ENCODE data around the gene JAM2.
"Not testable (repeated sequence)": the region's sequence is repeated elsewhere in the genome, so short reads cannot be mapped to it uniquely, and the experiment has no call there.

JAM2 gene, protein sequence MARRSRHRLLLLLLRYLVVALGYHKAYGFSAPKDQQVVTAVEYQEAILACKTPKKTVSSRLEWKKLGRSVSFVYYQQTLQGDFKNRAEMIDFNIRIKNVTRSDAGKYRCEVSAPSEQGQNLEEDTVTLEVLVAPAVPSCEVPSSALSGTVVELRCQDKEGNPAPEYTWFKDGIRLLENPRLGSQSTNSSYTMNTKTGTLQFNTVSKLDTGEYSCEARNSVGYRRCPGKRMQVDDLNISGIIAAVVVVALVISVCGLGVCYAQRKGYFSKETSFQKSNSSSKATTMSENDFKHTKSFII

GRCh38 chr21:25638660-25639550, at the start of gene JAM2:
JAM2 (plus strand) TSS chr21:25639258; CDS start chr21:25639822, 564 bp downstream.
- peak; percentile 35 for DNase-seq (ENCODE audit: low read depth)

DNA sequence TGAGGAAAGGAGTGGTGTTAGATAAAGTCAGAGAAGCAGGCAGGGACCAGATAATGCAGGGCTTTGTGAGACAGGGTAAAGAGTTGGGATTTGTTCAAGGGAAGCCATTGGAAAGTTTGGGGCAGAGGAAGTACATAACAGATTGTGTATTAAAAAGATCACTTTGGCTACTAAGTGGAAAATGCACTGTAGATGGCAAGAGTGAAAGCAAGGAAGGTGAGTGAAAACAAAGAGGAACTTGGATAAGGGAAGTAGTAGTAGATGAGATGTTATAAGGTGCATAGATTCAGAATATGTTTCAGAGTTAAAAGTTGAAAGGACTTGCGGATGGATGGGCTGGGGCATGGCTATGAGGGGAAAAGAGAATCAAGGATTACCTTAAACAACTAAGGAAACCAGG, 49.2 kb upstream of the JAM2 start:
- DNase-seq (ENCODE audit: low read depth) = no peak

- DNase-seq (ENCODE audit: low read depth) = peak; percentile 79
Observed at GRCh38 chr21:25607151-25608043, 31.7 kb upstream of the JAM2 start, which contains the start of gene MRPL39. MRPL39 (minus strand) TSS chr21:25607481; CDS start chr21:25607475, 6 bp downstream.

GRCh38 chr21:25608044-25608737, 30.9 kb upstream of the JAM2 start:
- DNase-seq (ENCODE audit: low read depth) = peak; percentile 55

- DNase-seq (ENCODE audit: low read depth) = no peak
Observed at GRCh38 chr21:25614441-25614840, 24.6 kb upstream of the JAM2 start.

GRCh38 chr21:25615880-25616279, 23.2 kb upstream of the JAM2 start:
- DNase-seq (ENCODE audit: low read depth) = no peak

DNA sequence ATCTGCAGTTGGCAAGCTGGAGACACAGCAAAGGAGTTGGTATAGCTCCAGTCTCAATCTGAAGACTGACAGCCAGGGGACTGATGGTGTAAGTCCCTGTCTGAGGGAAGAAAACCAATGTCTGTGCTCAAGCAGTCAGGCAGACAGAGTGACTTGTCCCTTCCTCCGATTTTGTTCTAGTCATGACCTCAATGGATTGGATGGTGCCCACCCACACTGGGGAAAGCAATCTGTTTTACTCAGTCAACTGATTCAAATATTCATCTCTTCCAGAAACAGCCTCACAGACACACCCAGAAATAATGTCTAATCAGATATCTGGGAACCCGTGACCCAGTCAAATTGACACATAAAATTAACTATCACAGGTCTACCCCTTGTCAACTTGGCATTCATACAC, 19.9 kb upstream of the JAM2 start:
- DNase-seq (ENCODE audit: low read depth) = no peak

DNA sequence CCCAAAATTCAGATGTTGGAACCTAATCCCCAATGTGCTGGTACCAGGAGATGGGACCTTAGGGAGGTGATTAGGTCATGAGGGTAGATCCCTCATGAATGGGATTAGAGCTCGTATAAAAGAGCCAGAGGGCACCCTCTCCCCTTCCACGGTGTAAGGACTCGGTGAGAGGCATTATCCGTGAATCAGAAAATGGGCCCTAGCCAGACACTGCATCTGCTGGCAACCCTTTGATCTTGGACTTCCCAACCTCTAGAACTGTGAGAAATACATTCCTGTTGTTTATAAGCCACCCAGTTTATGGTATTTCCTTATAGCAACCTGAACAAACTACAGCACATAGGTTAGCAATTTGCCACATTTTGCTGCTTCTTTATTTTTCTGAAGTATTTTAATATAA, 14.5 kb upstream of the JAM2 start:
- no peak for DNase-seq (ENCODE audit: low read depth)

DNA sequence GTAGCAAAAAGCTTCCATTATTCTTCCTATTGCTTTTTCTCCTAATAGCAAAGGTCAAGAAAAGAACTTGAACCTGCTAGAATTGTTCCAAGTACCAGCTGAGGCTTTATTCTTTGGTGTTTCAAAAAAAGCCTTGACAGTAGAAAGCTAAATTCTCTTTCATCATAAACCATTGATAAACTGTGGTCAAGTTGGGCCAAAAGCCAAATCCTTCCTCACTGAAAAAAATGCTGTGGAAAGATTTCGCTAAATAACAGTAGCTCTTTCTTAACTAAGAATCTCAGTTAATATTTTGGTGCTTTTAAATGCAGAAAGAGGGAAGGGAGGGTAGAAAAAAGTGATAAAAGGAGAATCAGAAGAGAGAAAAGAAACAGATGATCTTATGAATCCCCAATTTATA, 14.0 kb upstream of the JAM2 start:
- DNase-seq (ENCODE audit: low read depth) = no peak

- not testable (repeated sequence) for DNase-seq (ENCODE audit: low read depth)
Observed at GRCh38 chr21:25625776-25626555, 13.1 kb upstream of the JAM2 start.

GRCh38 chr21:25626757-25627156, 12.3 kb upstream of the JAM2 start:
- DNase-seq (ENCODE audit: low read depth) = no peak

- DNase-seq (ENCODE audit: low read depth) = no peak
Observed at GRCh38 chr21:25632296-25632695, 6.8 kb upstream of the JAM2 start.

- no peak for DNase-seq (ENCODE audit: low read depth)
Observed at GRCh38 chr21:25635310-25635709, 3.7 kb upstream of the JAM2 start.

DNA sequence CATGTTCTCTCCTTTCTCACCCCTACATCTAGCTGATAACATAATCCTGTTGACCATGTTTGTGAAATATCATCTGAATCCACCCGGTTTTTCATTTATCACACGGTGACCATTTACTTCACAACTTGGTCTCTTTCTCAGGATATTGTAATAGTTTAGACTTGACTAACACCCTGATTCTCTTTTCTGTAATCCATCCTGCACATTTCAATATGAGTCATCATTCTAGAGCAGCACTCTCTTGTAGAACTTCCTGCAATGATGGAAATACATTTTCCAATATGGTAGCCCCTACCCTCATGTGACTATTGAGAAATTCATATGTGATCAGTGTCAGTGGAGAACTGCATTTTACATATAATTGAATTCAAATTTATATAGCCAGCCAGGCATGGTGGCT, 2.3 kb upstream of the JAM2 start:
- DNase-seq (ENCODE audit: low read depth) = no peak

DNA sequence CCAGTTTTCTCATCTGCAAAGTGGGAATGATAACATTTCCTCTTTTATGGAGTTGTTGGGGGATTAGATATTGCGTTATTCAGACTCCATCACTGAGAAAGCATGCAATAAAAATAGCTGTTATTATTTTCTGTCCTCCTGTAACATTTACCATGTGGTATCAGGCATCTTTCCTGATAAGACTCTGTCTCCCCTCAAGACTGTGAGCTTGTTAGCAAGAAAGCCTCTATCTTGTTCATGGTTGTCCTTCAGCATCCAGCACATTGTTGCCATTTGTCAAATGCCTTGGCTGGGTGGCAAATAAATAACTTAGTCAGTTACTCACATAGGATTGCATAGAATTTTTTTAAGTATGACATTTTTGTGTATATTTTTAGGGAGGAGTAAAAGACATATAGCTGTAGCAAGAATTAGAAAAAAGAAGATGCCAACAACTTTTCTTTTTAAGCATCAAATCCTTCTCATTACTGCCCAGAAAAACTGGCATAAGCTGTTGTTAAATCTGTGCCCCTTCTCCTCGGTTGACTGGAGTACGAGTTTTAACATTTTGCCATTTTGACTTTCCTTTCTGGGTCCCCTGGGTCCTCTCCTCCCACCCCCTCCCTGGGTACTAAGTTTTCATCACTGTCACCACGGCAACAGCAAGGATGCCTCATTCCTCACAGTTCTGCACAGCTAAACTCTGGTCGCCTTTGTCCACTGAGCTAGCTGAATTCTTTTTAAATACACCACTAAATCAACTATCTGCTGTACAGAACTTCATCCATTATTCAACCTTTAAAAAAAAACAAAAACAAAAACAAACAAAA, 1.0 kb upstream of the JAM2 start:
- DNase-seq (ENCODE audit: low read depth) = no peak

DNA sequence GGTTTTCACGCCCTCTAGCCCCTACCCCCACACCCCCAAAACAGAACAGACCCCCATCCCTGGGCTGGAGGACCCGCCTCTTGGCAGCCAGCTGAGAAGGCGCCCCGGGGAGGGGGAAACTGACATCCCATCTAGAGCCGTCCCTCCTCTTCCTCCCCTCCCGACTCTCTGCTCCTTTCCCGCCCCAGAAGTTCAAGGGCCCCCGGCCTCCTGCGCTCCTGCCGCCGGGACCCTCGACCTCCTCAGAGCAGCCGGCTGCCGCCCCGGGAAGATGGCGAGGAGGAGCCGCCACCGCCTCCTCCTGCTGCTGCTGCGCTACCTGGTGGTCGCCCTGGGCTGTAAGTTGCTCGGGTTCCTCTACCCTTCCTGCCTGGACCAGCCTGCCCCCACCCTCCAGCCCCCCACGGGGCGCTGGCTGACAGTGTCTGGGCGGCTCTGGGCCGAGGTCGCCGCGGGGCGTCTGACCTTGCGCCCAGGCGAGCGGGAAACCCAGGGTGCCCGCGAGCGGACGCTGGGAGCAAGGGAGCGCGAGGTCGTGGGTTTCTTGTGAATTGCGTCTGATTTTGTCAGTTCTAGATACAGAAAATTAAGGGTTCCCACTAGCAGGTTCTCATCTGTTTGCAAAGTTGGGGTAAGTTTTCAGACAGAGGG, 618 bp downstream of the JAM2 start:
- DNase-seq (ENCODE audit: low read depth) = peak; percentile 30

DNA sequence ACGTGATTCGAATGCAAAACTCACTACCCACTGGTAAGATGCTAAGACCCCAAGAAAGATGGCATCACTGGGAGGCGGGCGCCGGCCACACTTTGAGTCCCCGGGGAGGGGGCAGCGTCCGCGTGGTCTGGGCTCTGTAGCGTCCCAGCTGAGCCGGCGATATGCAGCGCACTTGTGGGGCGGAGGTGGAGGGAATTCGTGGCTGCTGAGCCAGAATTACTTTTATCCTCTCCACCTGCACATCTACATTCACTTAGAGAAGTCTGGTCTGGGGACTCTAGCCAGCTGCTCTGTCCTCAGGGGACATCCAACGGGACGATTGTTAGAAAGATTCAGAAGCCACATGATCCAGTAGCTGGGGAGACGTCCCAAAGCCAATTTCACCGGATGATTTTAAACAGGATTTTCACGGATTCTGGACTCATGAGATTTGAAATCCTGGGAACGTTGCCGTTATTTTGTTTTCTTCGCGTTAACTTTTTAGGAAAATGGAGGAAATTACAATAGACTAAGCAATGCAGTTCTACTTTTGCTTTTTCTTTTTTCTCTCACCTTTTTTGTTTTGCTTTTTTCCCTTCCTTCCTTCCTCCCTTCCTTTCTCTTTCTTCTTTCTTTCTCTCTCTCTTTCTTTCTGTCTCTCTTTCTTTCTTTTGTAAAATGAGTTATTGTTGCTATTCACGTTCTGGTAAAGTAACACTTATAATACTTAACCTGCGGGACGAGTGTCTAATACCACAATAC, 1.3 kb downstream of the JAM2 start:
- no peak for DNase-seq (ENCODE audit: low read depth)

- no peak for DNase-seq (ENCODE audit: low read depth)
Observed at GRCh38 chr21:25640943-25641292, 1.9 kb downstream of the JAM2 start.

DNA sequence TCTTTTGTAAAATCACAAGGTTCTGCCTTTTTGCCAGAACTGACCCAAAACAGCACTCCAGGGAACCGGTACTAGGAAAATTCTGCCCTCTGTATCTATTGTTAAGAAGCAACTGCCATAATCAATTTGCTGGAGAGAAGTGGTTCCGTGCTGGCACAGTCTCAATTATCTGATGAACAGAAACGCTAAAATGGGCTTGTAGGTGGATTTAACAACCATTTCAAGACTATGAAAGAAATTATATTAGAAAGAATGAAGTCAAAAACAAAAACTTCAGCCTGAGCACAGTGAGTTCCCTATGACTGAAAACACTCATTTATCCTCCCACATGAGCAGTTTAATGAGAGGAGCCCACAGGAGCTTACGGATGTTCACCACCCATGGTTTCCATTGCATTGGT, 4.4 kb downstream of the JAM2 start:
- DNase-seq (ENCODE audit: low read depth) = no peak

All from stimulated activated CD8-positive, alpha-beta memory T cell treated with anti-CD3 and anti-CD28 coated beads, Interleukin-12 subunit alpha, Interleukin-12 subunit beta, amount 100 ng/mL, for 4 hours (primary cell).